K562 (cell line): Measurements from ENCODE around the gene DGCR6L. TPM values are rescaled to one million over a fixed set of nuclear protein-coding genes. Genes with fewer than 3 reads are reported as not detected.

Experiments
- C11orf30 ChIP-seq: fragments of 450-650 bp; IDR thresholded peaks from 2 replicates; pipeline ENCODE4 v1.6.1; 2016; ENCODE audit warnings: low read depth, mild to moderate bottlenecking
- CBFA2T3 ChIP-seq: fragments of 450-650 bp; IDR thresholded peaks from 2 replicates; pipeline ENCODE4 v1.6.1; 2017
- ESRRB ChIP-seq: fragments of 250-450 bp; sonication (Bioruptor Pico); IDR thresholded peaks from 2 replicates; pipeline ENCODE4 v1.5.0; 2020; ENCODE audit warnings: mild to moderate bottlenecking, moderate library complexity, borderline replicate concordance
- ILF3 ChIP-seq: fragments of 450-650 bp; IDR thresholded peaks from 2 replicates; pipeline ENCODE4 v1.6.1; 2018; ENCODE audit warnings: antibody characterized with exemption, mild to moderate bottlenecking, moderate library complexity, borderline replicate concordance
- MGA ChIP-seq: fragments of 450-650 bp; IDR thresholded peaks from 2 replicates; pipeline ENCODE4 v1.6.1; 2016; ENCODE audit warnings: mild to moderate bottlenecking, moderate library complexity
- RBM17 ChIP-seq: fragments of 200-400 bp; formaldehyde crosslinking; IDR thresholded peaks from 2 replicates; pipeline ENCODE4 v1.6.1; 2017; ENCODE audit warnings: low read depth, mild to moderate bottlenecking, low read length, borderline replicate concordance
- RUNX1 ChIP-seq: sonication (generic); IDR thresholded peaks from 2 replicates; pipeline ENCODE4 v1.6.1; 2016; ENCODE audit warnings: antibody characterized with exemption, low read depth
- USF1 ChIP-seq: sonication (generic); formaldehyde crosslinking; IDR thresholded peaks from 2 replicates; pipeline ENCODE4 v1.9.0; 2022; ENCODE audit warnings: mild to moderate bottlenecking, missing genetic modification reagents
- ZC3H11A ChIP-seq: IDR thresholded peaks from 2 replicates; pipeline ENCODE4 v1.6.1; 2012; ENCODE audit warnings: low read depth, low read length, improper control_type of control experiment
- polyA plus RNA-seq, 8 experiments: library from polyadenylated mRNA; depleted of rRNA in 4 of 8; stranded (reverse) in 5 of 8; unstranded in 3 of 8; fragments of >200 nt; fragmentation: Nextera tagmentation in 2 of 8; fragmentation: Illumina TruSeq in 1 of 8; extraction: Ambion mirVana in 2 of 8; extraction: Trizol in 1 of 8; gene quantifications; 2 replicates each; pipeline versions ENCODE4 v1.2.1 to v1.2.3, GENCODE V29; 2011 to 2014; ENCODE audit warnings: inconsistent platforms in 1 of 8, missing spikeins in 1 of 8
- total RNA-seq, 7 experiments: library from RNA; depleted of rRNA in 6 of 7; stranded (reverse); fragments of >200 nt in 6 of 7; fragmentation: Illumina TruSeq in 2 of 7; extraction: Trizol in 2 of 7; gene quantifications; 2 replicates each; pipeline versions ENCODE4 v1.2.1 to v1.2.3, GENCODE V29; 2011 to 2021; ENCODE audit warnings: low replicate concordance in 1 of 7
- TF ChIP-seq, protein P1 (sequence below): fragments of 450-650 bp; formaldehyde crosslinking; IDR thresholded peaks from 2 replicates; pipeline ENCODE4 v1.4.0; 2022; ENCODE audit warnings: missing genetic modification characterization

DGCR6L gene
- total and polyA plus RNA-seq, 9 of the 15 experiments (the other 6 are each of a cell fraction or from before 2014, with no cell fraction given) = 3.6 to 151 (median 51.0) TPM

DNA sequence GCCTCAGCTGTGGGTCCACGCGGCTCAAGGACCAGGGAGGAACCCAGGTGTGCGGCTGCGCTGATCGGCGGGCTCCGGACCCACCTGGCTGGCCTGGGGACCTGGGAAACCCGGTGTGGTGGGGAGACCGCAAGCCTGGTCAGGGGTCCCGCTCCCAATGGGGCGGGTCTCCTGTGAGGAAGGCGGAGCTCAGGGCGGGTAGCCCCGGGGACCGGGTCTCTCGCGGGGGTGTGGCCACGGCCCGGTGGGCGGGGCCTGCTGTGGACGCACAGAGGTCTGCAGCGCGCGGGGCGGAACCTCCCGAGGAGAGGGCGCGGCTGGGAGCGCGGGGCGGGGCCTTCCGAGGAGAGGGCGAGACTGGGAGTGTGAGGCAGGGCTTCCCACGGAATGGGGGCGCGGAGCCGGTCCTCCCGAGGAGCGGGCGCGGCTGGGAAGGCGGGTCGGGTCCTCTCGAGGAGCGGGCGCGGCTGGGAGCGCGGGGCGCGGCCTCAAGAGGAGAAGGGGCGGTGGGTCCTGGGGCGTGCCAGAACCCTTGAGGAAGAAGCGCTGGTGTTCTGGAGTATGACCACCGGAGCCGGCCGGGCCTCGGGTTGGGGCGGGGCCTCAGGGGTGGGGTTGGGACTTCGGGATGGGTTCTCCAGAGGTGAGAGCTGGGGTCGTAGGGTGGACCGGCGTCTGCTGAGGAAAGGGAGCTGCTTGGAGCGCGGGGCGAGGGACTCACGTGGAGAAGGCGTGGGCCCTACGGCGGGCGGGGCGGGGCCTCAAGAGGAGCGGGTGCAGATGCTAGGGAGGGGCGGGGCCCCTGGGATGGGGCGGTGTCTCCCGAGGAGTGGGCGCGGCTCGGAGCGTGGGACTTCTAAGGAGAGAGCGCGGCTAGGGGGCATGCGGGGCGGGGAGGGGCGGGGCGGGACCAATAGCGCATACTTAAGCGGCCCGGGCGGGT, 20.8 kb downstream of the DGCR6L start (continued):
- TF ChIP-seq MGA = no peak
- peak; percentile 56; the same call in 1 of the 2 replicates for TF ChIP-seq RUNX1
- no peak for TF ChIP-seq C11orf30
- TF ChIP-seq RBM17 = no peak
- TF ChIP-seq, protein P1, sequence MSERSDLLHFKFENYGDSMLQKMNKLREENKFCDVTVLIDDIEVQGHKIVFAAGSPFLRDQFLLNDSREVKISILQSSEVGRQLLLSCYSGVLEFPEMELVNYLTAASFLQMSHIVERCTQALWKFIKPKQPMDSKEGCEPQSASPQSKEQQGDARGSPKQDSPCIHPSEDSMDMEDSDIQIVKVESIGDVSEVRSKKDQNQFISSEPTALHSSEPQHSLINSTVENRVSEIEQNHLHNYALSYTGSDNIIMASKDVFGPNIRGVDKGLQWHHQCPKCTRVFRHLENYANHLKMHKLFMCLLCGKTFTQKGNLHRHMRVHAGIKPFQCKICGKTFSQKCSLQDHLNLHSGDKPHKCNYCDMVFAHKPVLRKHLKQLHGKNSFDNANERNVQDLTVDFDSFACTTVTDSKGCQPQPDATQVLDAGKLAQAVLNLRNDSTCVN = peak; percentile 89
- peak; percentile 77 for TF ChIP-seq USF1 (CRISPR knock-in tag)
- TF ChIP-seq ILF3 = no peak
- no peak for TF ChIP-seq CBFA2T3
- no peak for TF ChIP-seq ESRRB (CRISPR knock-in tag)
- TF ChIP-seq ZC3H11A = 0 out of 2 replicates have a peak, but pooled peaks have one; percentile 23
